Neural progenitor cell (in vitro differentiated cells): ENCODE results near the gene B9D1. TPM values are rescaled to one million over a fixed set of nuclear protein-coding genes. Genes with fewer than 3 reads are reported as not detected.

Source experiments
- DNase-seq: peaks from one replicate; pipeline ENCODE4 v3.0.0-alpha.2; 2016; ENCODE audit warnings: low spot score
- H2AFZ ChIP-seq: fragments of 200-600 bp; sonication (generic); replicated peaks from 2 replicates; pipeline ENCODE4 v1.6.1; 2016; ENCODE audit warnings: antibody characterized with exemption
- H3F3A ChIP-seq: fragments of 200-600 bp; sonication (generic); 2 replicates; pipeline ENCODE4 v1.6.1; 2016; ENCODE audit warnings: antibody characterized with exemption, low read depth
- H3K27ac ChIP-seq: fragments of 200-600 bp; sonication (generic); 2 replicates; pipeline ENCODE4 v1.5.1; 2016; ENCODE audit warnings: mild to moderate bottlenecking
- H3K27me3 ChIP-seq: fragments of 200-600 bp; sonication (generic); 2 replicates; pipeline ENCODE4 v1.6.1; 2016; ENCODE audit warnings: mild to moderate bottlenecking, moderate library complexity
- H3K36me3 ChIP-seq: fragments of 200-600 bp; sonication (generic); 2 replicates; pipeline ENCODE4 v1.5.1; 2016
- H3K4me1 ChIP-seq: fragments of 200-600 bp; sonication (generic); 2 replicates; pipeline ENCODE4 v1.6.1; 2016; ENCODE audit warnings: mixed run types
- H3K4me2 ChIP-seq: fragments of 200-600 bp; sonication (generic); 2 replicates; pipeline ENCODE4 v1.6.1; 2016
- H3K4me3 ChIP-seq: fragments of 200-600 bp; sonication (generic); 2 replicates; pipeline ENCODE4 v1.5.1; 2016
- H3K79me2 ChIP-seq: fragments of 200-600 bp; sonication (generic); 2 replicates; pipeline ENCODE4 v1.6.1; 2016; ENCODE audit warnings: low read depth
- H3K9ac ChIP-seq: fragments of 200-600 bp; sonication (generic); 2 replicates; pipeline ENCODE4 v1.6.1; 2016
- H3K9me3 ChIP-seq: fragments of 200-600 bp; sonication (generic); 2 replicates; pipeline ENCODE4 v1.5.1; 2016; ENCODE audit warnings: low read depth
- H4K20me1 ChIP-seq: fragments of 200-600 bp; sonication (generic); 2 replicates; pipeline ENCODE4 v1.6.1; 2016; ENCODE audit warnings: low read depth
- H3K27ac Mint-ChIP-seq: 3 replicates; pipeline ENCODE4 v1.8.0; 2021; ENCODE audit warnings: mixed read lengths
- H3K27me3 Mint-ChIP-seq: 2 replicates; pipeline ENCODE4 v1.8.0; 2022; ENCODE audit warnings: low read depth, mild to moderate bottlenecking, inconsistent platforms, moderate library complexity, mixed read lengths; ENCODE audit not compliant: insufficient read depth
- H3K36me3 Mint-ChIP-seq: 3 replicates; pipeline ENCODE4 v1.8.0; 2021; ENCODE audit warnings: mixed read lengths
- H3K4me1 Mint-ChIP-seq: 3 replicates; pipeline ENCODE4 v1.8.0; 2021; ENCODE audit warnings: mixed read lengths
- H3K4me3 Mint-ChIP-seq: 3 replicates; pipeline ENCODE4 v1.8.0; 2021; ENCODE audit warnings: mild to moderate bottlenecking, moderate library complexity, mixed read lengths
- H3K9me3 Mint-ChIP-seq: 3 replicates; pipeline ENCODE4 v1.8.0; 2020; ENCODE audit warnings: mixed read lengths
- EZH2 ChIP-seq: fragments of 200-600 bp; sonication (generic); IDR thresholded peaks from 2 replicates; pipeline ENCODE4 v1.6.1; 2017; ENCODE audit warnings: antibody characterized with exemption, mild to moderate bottlenecking, moderate library complexity
- EZH2phosphoT487 ChIP-seq: fragments of 200-600 bp; sonication (generic); IDR thresholded peaks from 2 replicates; pipeline ENCODE4 v1.6.1; 2017; ENCODE audit warnings: antibody characterized with exemption
- total RNA-seq: library from RNA; depleted of rRNA; stranded (reverse); fragments of >200 nt; gene quantifications from 2 replicates; pipeline ENCODE4 v1.2.3, GENCODE V29; 2015; ENCODE audit warnings: low replicate concordance
- TF ChIP-seq, protein P1 (sequence below): fragments of 200-600 bp; sonication (generic); IDR thresholded peaks from 2 replicates; pipeline ENCODE4 v1.5.1; 2017; ENCODE audit warnings: antibody characterized with exemption, mild to moderate bottlenecking

B9D1 gene
- total RNA-seq: 15.1 and 43.0 TPM in 2 replicates

DNA sequence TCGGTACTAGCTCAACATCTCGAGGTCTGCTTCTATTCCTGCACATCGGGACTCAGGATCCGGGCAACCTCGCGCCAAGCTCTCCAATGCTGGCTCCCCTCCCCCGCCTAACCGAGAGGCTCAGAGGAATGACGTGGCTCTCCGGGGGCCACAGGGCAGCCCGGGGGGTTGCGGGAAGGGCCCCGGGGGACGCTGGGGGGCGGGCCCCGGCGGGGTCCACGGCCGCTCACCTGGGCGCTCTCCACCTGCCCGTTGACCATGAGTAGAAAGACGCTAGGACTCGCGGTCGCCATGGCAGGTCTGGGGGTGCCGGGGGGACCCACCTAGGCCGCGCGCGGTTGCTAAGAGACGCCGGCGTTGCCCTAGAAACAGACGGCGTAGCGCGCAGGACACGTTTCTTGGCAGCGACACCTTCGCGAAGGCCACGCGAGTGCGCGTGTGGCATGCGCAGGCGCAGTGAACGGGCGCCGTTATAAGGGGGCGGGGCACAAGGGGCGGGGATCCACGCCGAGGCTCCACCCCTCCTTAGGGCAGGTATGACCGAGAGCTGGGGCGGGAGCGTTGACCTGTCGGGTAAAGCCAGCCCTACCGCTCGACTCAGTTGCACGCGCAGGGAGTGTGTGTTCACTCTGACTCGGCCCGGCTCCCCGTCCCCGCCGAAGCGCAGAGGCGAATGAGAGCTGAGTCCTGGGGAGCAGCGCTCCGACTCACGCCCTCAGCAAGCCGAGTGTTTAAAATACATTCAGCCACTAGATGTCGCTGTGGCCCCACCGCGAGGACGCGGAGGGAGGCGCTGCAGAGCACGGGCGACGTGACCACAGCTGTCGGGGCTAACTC is at the start of gene B9D1:
B9D1 (minus strand) TSS at position 447 of the 837 bp plus-strand sequence; CDS start at position 293, 154 bp downstream.
- Histone ChIP-seq H3K9me3 (no peaks in the 10 kb centered on the region), H3K4me2 (peak within 1 kb of the TSS; percentile 93), H3K36me3 (no peaks in the 10 kb centered on the region), H3K79me2 (no peaks in the 10 kb centered on the region), H3K4me3 (peak within 1 kb of the TSS; percentile 70), H2AFZ (peak within 1 kb of the TSS; percentile 93), H3K4me1 (no peaks in the 10 kb centered on the region), H3K9ac (peak within 1 kb of the TSS; percentile 35), H3F3A (no peaks in the 10 kb centered on the region), H3K27ac (no peak within 1 kb of the TSS), H4K20me1 (no peaks in the 10 kb centered on the region), H3K27me3 (no peaks in the 10 kb centered on the region)
- H3K27me3 Mint-ChIP-seq: peaks cover 2% of the 10 kb centered on the region
- peak within 1 kb of the TSS; percentile 89 for H3K27ac Mint-ChIP-seq
- peaks cover 18% of the 10 kb centered on the region for H3K4me1 Mint-ChIP-seq
- no peaks in the 10 kb centered on the region for H3K9me3 Mint-ChIP-seq
- DNase-seq: peak; percentile 92
- H3K36me3 Mint-ChIP-seq: peaks cover 6% of the 10 kb centered on the region
- TF ChIP-seq EZH2: no peak
- TF ChIP-seq EZH2phosphoT487: no peak
- TF ChIP-seq, protein P1, sequence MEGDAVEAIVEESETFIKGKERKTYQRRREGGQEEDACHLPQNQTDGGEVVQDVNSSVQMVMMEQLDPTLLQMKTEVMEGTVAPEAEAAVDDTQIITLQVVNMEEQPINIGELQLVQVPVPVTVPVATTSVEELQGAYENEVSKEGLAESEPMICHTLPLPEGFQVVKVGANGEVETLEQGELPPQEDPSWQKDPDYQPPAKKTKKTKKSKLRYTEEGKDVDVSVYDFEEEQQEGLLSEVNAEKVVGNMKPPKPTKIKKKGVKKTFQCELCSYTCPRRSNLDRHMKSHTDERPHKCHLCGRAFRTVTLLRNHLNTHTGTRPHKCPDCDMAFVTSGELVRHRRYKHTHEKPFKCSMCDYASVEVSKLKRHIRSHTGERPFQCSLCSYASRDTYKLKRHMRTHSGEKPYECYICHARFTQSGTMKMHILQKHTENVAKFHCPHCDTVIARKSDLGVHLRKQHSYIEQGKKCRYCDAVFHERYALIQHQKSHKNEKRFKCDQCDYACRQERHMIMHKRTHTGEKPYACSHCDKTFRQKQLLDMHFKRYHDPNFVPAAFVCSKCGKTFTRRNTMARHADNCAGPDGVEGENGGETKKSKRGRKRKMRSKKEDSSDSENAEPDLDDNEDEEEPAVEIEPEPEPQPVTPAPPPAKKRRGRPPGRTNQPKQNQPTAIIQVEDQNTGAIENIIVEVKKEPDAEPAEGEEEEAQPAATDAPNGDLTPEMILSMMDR: peak; percentile 96
- peak within 1 kb of the TSS; percentile 91 for H3K4me3 Mint-ChIP-seq

GRCh38 chr17:19411631-19412030 is 49.1 kb upstream of the B9D1 start:
- no peak overlapping the region for H2AFZ ChIP-seq
- Mint-ChIP-seq H3K27ac (no peak overlapping the region), H3K4me3 (no peak overlapping the region), H3K4me1 (peaks cover 20% of the 10 kb centered on the region), H3K36me3 (no peaks in the 10 kb centered on the region), H3K9me3 (no peaks in the 10 kb centered on the region), H3K27me3 (peaks cover 14% of the 10 kb centered on the region)
- no peak overlapping the region for H3K27ac ChIP-seq
- peak overlapping the region; percentile 58 for H3K4me2 ChIP-seq
- H3K36me3 ChIP-seq: no peaks in the 10 kb centered on the region
- no peaks in the 10 kb centered on the region for H3K79me2 ChIP-seq
- H4K20me1 ChIP-seq: no peaks in the 10 kb centered on the region
- no peaks in the 10 kb centered on the region for H3K9me3 ChIP-seq
- no peak overlapping the region for H3K9ac ChIP-seq
- no peak overlapping the region for H3K4me3 ChIP-seq
- no peak for TF ChIP-seq EZH2phosphoT487
- TF ChIP-seq EZH2: no peak
- TF ChIP-seq, protein P1: no peak
- H3K27me3 ChIP-seq: no peaks in the 10 kb centered on the region
- no peaks in the 10 kb centered on the region for H3F3A ChIP-seq
- no peak for DNase-seq
- H3K4me1 ChIP-seq: peaks cover 13% of the 10 kb centered on the region

DNA sequence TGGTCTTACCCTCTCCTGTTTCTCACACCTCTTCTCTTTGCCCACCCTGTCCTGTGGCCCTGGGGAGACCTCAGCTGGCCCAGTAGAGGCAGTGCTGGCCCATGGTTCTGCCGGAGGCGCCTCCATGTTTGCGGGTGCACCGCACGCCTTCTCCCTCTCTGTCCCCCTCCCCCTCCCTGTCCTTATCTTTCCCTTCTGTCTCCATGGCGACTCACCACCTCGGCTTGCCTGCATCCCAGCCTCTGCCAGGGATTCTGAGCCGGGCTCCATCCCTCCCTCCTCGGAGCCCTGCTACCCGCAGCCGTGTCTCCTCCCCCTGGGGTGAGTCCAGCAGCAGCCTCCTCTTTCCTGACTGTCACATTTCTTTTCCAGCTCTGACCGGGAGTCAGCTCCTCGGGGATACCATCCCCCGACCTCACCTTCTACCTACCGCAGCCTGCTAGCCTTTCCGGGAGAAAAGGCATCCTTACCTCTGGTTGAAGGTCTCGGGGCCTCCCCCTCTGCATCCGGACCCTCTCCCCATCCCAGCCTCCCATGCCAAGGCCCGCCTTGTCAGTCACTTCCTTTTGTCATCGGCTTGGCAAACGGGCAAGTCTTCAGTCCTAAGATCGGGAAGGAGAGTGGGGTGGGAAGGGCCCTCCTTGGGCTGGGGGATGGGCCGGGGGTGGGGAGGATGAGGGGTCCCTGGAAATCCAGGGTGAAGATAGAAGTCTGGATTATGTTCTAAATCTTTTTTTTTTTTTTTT is 48.5 kb upstream of the B9D1 start, which contains the start of gene RNF112:
RNF112 (plus strand) TSS at position 358 of the 746 bp plus-strand sequence; CDS start at position 535, 177 bp downstream.
- no peak for TF ChIP-seq EZH2phosphoT487
- TF ChIP-seq, protein P1: no peak
- TF ChIP-seq EZH2: no peak
- Histone ChIP-seq H3K9ac (no peak within 1 kb of the TSS), H3K36me3 (no peaks in the 10 kb centered on the region), H4K20me1 (no peaks in the 10 kb centered on the region), H2AFZ (peak within 1 kb of the TSS; percentile 93), H3K9me3 (no peaks in the 10 kb centered on the region), H3F3A (no peaks in the 10 kb centered on the region), H3K4me3 (no peak within 1 kb of the TSS), H3K27ac (no peak within 1 kb of the TSS), H3K4me1 (peaks cover 13% of the 10 kb centered on the region), H3K27me3 (no peaks in the 10 kb centered on the region), H3K4me2 (peak within 1 kb of the TSS; percentile 58), H3K79me2 (no peaks in the 10 kb centered on the region)
- Mint-ChIP-seq H3K27ac (peak within 1 kb of the TSS; percentile 14), H3K36me3 (no peaks in the 10 kb centered on the region), H3K4me1 (peaks cover 20% of the 10 kb centered on the region), H3K4me3 (peak within 1 kb of the TSS; percentile 41), H3K27me3 (peaks cover 14% of the 10 kb centered on the region), H3K9me3 (no peaks in the 10 kb centered on the region)
- DNase-seq: peak; percentile 51
